Neural progenitor cell (in vitro differentiated cells): Measurements from ENCODE around the gene STMP1. TPM values are rescaled to one million over a fixed set of nuclear protein-coding genes. Genes with fewer than 3 reads are reported as not detected.

Experiments
- DNase-seq: peaks from one replicate; pipeline ENCODE4 v3.0.0-alpha.2; 2016; ENCODE audit warnings: low spot score
- H2AFZ ChIP-seq: fragments of 200-600 bp; sonication (generic); replicated peaks from 2 replicates; pipeline ENCODE4 v1.6.1; 2016; ENCODE audit warnings: antibody characterized with exemption
- H3F3A ChIP-seq: fragments of 200-600 bp; sonication (generic); 2 replicates; pipeline ENCODE4 v1.6.1; 2016; ENCODE audit warnings: antibody characterized with exemption, low read depth
- H3K27ac ChIP-seq: fragments of 200-600 bp; sonication (generic); 2 replicates; pipeline ENCODE4 v1.5.1; 2016; ENCODE audit warnings: mild to moderate bottlenecking
- H3K27me3 ChIP-seq: fragments of 200-600 bp; sonication (generic); 2 replicates; pipeline ENCODE4 v1.6.1; 2016; ENCODE audit warnings: mild to moderate bottlenecking, moderate library complexity
- H3K36me3 ChIP-seq: fragments of 200-600 bp; sonication (generic); 2 replicates; pipeline ENCODE4 v1.5.1; 2016
- H3K4me1 ChIP-seq: fragments of 200-600 bp; sonication (generic); 2 replicates; pipeline ENCODE4 v1.6.1; 2016; ENCODE audit warnings: mixed run types
- H3K4me2 ChIP-seq: fragments of 200-600 bp; sonication (generic); 2 replicates; pipeline ENCODE4 v1.6.1; 2016
- H3K4me3 ChIP-seq: fragments of 200-600 bp; sonication (generic); 2 replicates; pipeline ENCODE4 v1.5.1; 2016
- H3K79me2 ChIP-seq: fragments of 200-600 bp; sonication (generic); 2 replicates; pipeline ENCODE4 v1.6.1; 2016; ENCODE audit warnings: low read depth
- H3K9ac ChIP-seq: fragments of 200-600 bp; sonication (generic); 2 replicates; pipeline ENCODE4 v1.6.1; 2016
- H3K9me3 ChIP-seq: fragments of 200-600 bp; sonication (generic); 2 replicates; pipeline ENCODE4 v1.5.1; 2016; ENCODE audit warnings: low read depth
- H4K20me1 ChIP-seq: fragments of 200-600 bp; sonication (generic); 2 replicates; pipeline ENCODE4 v1.6.1; 2016; ENCODE audit warnings: low read depth
- H3K27ac Mint-ChIP-seq: 3 replicates; pipeline ENCODE4 v1.8.0; 2021; ENCODE audit warnings: mixed read lengths
- H3K27me3 Mint-ChIP-seq: 2 replicates; pipeline ENCODE4 v1.8.0; 2022; ENCODE audit warnings: low read depth, mild to moderate bottlenecking, inconsistent platforms, moderate library complexity, mixed read lengths; ENCODE audit not compliant: insufficient read depth
- H3K36me3 Mint-ChIP-seq: 3 replicates; pipeline ENCODE4 v1.8.0; 2021; ENCODE audit warnings: mixed read lengths
- H3K4me1 Mint-ChIP-seq: 3 replicates; pipeline ENCODE4 v1.8.0; 2021; ENCODE audit warnings: mixed read lengths
- H3K4me3 Mint-ChIP-seq: 3 replicates; pipeline ENCODE4 v1.8.0; 2021; ENCODE audit warnings: mild to moderate bottlenecking, moderate library complexity, mixed read lengths
- H3K9me3 Mint-ChIP-seq: 3 replicates; pipeline ENCODE4 v1.8.0; 2020; ENCODE audit warnings: mixed read lengths
- CTCF ChIP-seq: fragments of 200-600 bp; sonication (generic); IDR thresholded peaks from 2 replicates; pipeline ENCODE4 v1.5.1; 2017; ENCODE audit warnings: antibody characterized with exemption, mild to moderate bottlenecking
- EZH2 ChIP-seq: fragments of 200-600 bp; sonication (generic); IDR thresholded peaks from 2 replicates; pipeline ENCODE4 v1.6.1; 2017; ENCODE audit warnings: antibody characterized with exemption, mild to moderate bottlenecking, moderate library complexity
- EZH2phosphoT487 ChIP-seq: fragments of 200-600 bp; sonication (generic); IDR thresholded peaks from 2 replicates; pipeline ENCODE4 v1.6.1; 2017; ENCODE audit warnings: antibody characterized with exemption
- total RNA-seq: library from RNA; depleted of rRNA; stranded (reverse); fragments of >200 nt; gene quantifications from 2 replicates; pipeline ENCODE4 v1.2.3, GENCODE V29; 2015; ENCODE audit warnings: low replicate concordance

STMP1 gene
- total RNA-seq, 1 donor from 2014 or later, result 30.4 TPM

GRCh38 chr7:135678612-135679575 is 16.6 kb downstream of the STMP1 start:
- peaks cover 2% of the 10 kb centered on the region for H4K20me1 ChIP-seq

GRCh38 chr7:135681762-135682161 is 19.4 kb downstream of the STMP1 start:
- H3K27me3 ChIP-seq, result no peaks in the 10 kb centered on the region
- no peak overlapping the region for H2AFZ ChIP-seq
- no peak for DNase-seq
- peaks cover 2% of the 10 kb centered on the region for H3K4me1 Mint-ChIP-seq
- H3K9ac ChIP-seq, result no peak overlapping the region
- H3K27ac ChIP-seq, result no peak overlapping the region
- H3K36me3 ChIP-seq, result no peaks in the 10 kb centered on the region
- no peaks in the 10 kb centered on the region for H3F3A ChIP-seq
- H4K20me1 ChIP-seq, result no peaks in the 10 kb centered on the region
- peaks cover 22% of the 10 kb centered on the region for H3K36me3 Mint-ChIP-seq
- H3K27ac Mint-ChIP-seq, result no peak overlapping the region
- H3K4me1 ChIP-seq, result no peaks in the 10 kb centered on the region
- no peaks in the 10 kb centered on the region for H3K27me3 Mint-ChIP-seq
- no peaks in the 10 kb centered on the region for H3K9me3 ChIP-seq
- no peak overlapping the region for H3K4me3 Mint-ChIP-seq
- no peak overlapping the region for H3K4me3 ChIP-seq
- TF ChIP-seq CTCF, result no peak
- H3K4me2 ChIP-seq, result no peak overlapping the region
- H3K79me2 ChIP-seq, result no peaks in the 10 kb centered on the region
- no peaks in the 10 kb centered on the region for H3K9me3 Mint-ChIP-seq

More at GRCh38 chr7:135678612-135679575, 16.6 kb downstream of the STMP1 start:
- Histone ChIP-seq H3K4me1 (no peaks in the 10 kb centered on the region), H3F3A (no peaks in the 10 kb centered on the region), H3K27ac (no peak overlapping the region), H2AFZ (no peak overlapping the region), H3K36me3 (peaks cover 4% of the 10 kb centered on the region), H3K4me2 (no peak overlapping the region), H3K79me2 (peaks cover 8% of the 10 kb centered on the region), H3K9ac (no peak overlapping the region), H3K9me3 (no peaks in the 10 kb centered on the region), H3K4me3 (no peak overlapping the region), H3K27me3 (no peaks in the 10 kb centered on the region)
- DNase-seq, result no peak
- H3K36me3 Mint-ChIP-seq, result peaks cover 18% of the 10 kb centered on the region
- no peak overlapping the region for H3K4me3 Mint-ChIP-seq
- no peak overlapping the region for H3K27ac Mint-ChIP-seq
- no peaks in the 10 kb centered on the region for H3K27me3 Mint-ChIP-seq
- peaks cover under 1% of the 10 kb centered on the region for H3K4me1 Mint-ChIP-seq
- H3K9me3 Mint-ChIP-seq, result no peaks in the 10 kb centered on the region
- TF ChIP-seq EZH2 (no peak), EZH2phosphoT487 (no peak)

GRCh38 chr7:135682191-135682590 is 19.9 kb downstream of the STMP1 start:
- no peaks in the 10 kb centered on the region for H3K27me3 Mint-ChIP-seq
- no peaks in the 10 kb centered on the region for H3K27me3 ChIP-seq
- H3K79me2 ChIP-seq, result no peaks in the 10 kb centered on the region
- no peak overlapping the region for H3K4me3 ChIP-seq
- no peak overlapping the region for H3K4me3 Mint-ChIP-seq
- no peak overlapping the region for H3K4me2 ChIP-seq
- peaks cover 2% of the 10 kb centered on the region for H3K4me1 Mint-ChIP-seq
- H3K9me3 Mint-ChIP-seq, result no peaks in the 10 kb centered on the region
- H3K4me1 ChIP-seq, result no peaks in the 10 kb centered on the region
- peaks cover 22% of the 10 kb centered on the region for H3K36me3 Mint-ChIP-seq
- no peaks in the 10 kb centered on the region for H4K20me1 ChIP-seq
- H3K27ac Mint-ChIP-seq, result no peak overlapping the region
- DNase-seq, result no peak
- TF ChIP-seq CTCF (no peak), EZH2phosphoT487 (no peak), EZH2 (no peak)
- H3K9me3 ChIP-seq, result no peaks in the 10 kb centered on the region
- no peaks in the 10 kb centered on the region for H3K36me3 ChIP-seq
- no peak overlapping the region for H2AFZ ChIP-seq
- H3K9ac ChIP-seq, result no peak overlapping the region
- H3F3A ChIP-seq, result no peaks in the 10 kb centered on the region
- no peak overlapping the region for H3K27ac ChIP-seq

- TF ChIP-seq EZH2, result no peak
- Histone ChIP-seq H3K27me3 (no peaks in the 10 kb centered on the region), H3K79me2 (no peaks in the 10 kb centered on the region), H3K9ac (no peak overlapping the region), H4K20me1 (no peaks in the 10 kb centered on the region), H3K9me3 (no peaks in the 10 kb centered on the region), H3F3A (no peaks in the 10 kb centered on the region), H3K36me3 (no peaks in the 10 kb centered on the region), H2AFZ (no peak overlapping the region), H3K27ac (no peak overlapping the region), H3K4me3 (no peak overlapping the region), H3K4me2 (no peak overlapping the region), H3K4me1 (no peaks in the 10 kb centered on the region)
- peaks cover 2% of the 10 kb centered on the region for H3K4me1 Mint-ChIP-seq
- no peaks in the 10 kb centered on the region for H3K27me3 Mint-ChIP-seq
- H3K27ac Mint-ChIP-seq, result no peak overlapping the region
- H3K9me3 Mint-ChIP-seq, result no peaks in the 10 kb centered on the region
- H3K4me3 Mint-ChIP-seq, result no peak overlapping the region
- DNase-seq, result no peak
- peaks cover 17% of the 10 kb centered on the region for H3K36me3 Mint-ChIP-seq
These were observed 21.3 kb downstream of the STMP1 start for GRCh38 chr7:135683609-135684008.
